MM.1S (cell line): Measurements from ENCODE around the gene PRRG1.
"Not testable (repeated sequence)": the region's sequence is repeated elsewhere in the genome, so short reads cannot be mapped to it uniquely, and the experiment has no call there.

Experiments used
- DNase-seq: peaks from one replicate; pipeline ENCODE4 v3.0.0-alpha.2; 2015
- H2AFZ ChIP-seq: fragments of 300-600 bp; sonication (generic); 2 replicates; pipeline ENCODE4 v1.6.0; 2016; ENCODE audit warnings: antibody characterized with exemption, low read length
- H3F3A ChIP-seq: fragments of 300-600 bp; sonication (generic); 2 replicates; pipeline ENCODE4 v1.6.1; 2016; ENCODE audit warnings: mild to moderate bottlenecking, antibody characterized with exemption, low read length, moderate library complexity, mixed read lengths; ENCODE audit not compliant: insufficient read depth
- H3K27ac ChIP-seq: fragments of 300-600 bp; sonication (generic); 2 replicates; pipeline ENCODE4 v1.5.1; 2016; ENCODE audit warnings: mild to moderate bottlenecking, low read length
- H3K27me3 ChIP-seq: fragments of 300-600 bp; sonication (generic); replicated peaks from 2 replicates; pipeline ENCODE4 v1.6.0; 2016; ENCODE audit warnings: low read length; ENCODE audit not compliant: insufficient read depth
- H3K36me3 ChIP-seq: fragments of 300-600 bp; sonication (generic); replicated peaks from 2 replicates; pipeline ENCODE4 v1.6.1; 2016; ENCODE audit warnings: mild to moderate bottlenecking, low read length, mixed read lengths; ENCODE audit not compliant: insufficient read depth
- H3K4me1 ChIP-seq: fragments of 300-600 bp; sonication (generic); 2 replicates; pipeline ENCODE4 v1.6.1; 2016; ENCODE audit warnings: low read length, mixed read lengths
- H3K4me2 ChIP-seq: fragments of 300-600 bp; sonication (generic); 2 replicates; pipeline ENCODE4 v1.6.0; 2016; ENCODE audit warnings: low read depth, low read length
- H3K4me3 ChIP-seq: fragments of 300-600 bp; sonication (generic); 2 replicates; pipeline ENCODE4 v1.5.1; 2016; ENCODE audit warnings: low read length, mixed read lengths
- H3K79me2 ChIP-seq: fragments of 300-600 bp; sonication (generic); 2 replicates; pipeline ENCODE4 v1.6.1; 2016; ENCODE audit warnings: mixed run types, low read length, mixed read lengths
- H3K9ac ChIP-seq: fragments of 300-600 bp; sonication (generic); 2 replicates; pipeline ENCODE4 v1.6.1; 2016; ENCODE audit warnings: low read length, mixed read lengths
- H3K9me2 ChIP-seq: fragments of 300-600 bp; sonication (generic); replicated peaks from 2 replicates; pipeline ENCODE4 v1.6.1; 2016; ENCODE audit warnings: mild to moderate bottlenecking, low read length, mixed read lengths; ENCODE audit not compliant: insufficient read depth
- H3K9me3 ChIP-seq: fragments of 300-600 bp; sonication (generic); replicated peaks from 2 replicates; pipeline ENCODE4 v1.6.1; 2016; ENCODE audit warnings: mild to moderate bottlenecking, low read length, mixed read lengths; ENCODE audit not compliant: insufficient read depth
- H4K20me1 ChIP-seq: fragments of 300-600 bp; sonication (generic); 2 replicates; pipeline ENCODE4 v1.6.1; 2016; ENCODE audit warnings: mild to moderate bottlenecking, low read length, moderate library complexity, mixed read lengths; ENCODE audit not compliant: insufficient read depth
- CTCF ChIP-seq: fragments of 300-600 bp; sonication (generic); IDR thresholded peaks from 2 replicates; pipeline ENCODE4 v1.5.1; 2016; ENCODE audit warnings: antibody characterized with exemption, low read length, mixed read lengths
- EZH2 ChIP-seq: fragments of 300-600 bp; sonication (generic); optimal IDR thresholded peaks from 2 replicates; pipeline ENCODE3; 2017; ENCODE audit warnings: low read depth, mild to moderate bottlenecking, antibody characterized with exemption, low read length, mixed read lengths
- EZH2phosphoT487 ChIP-seq: fragments of 300-600 bp; sonication (generic); IDR thresholded peaks from 2 replicates; pipeline ENCODE4 v1.6.1; 2018; ENCODE audit warnings: antibody characterized with exemption, low read length

PRRG1 gene

GRCh38 chrX:37420756-37421155 is 71.6 kb downstream of the PRRG1 start:
- no peak for DNase-seq
- H3K4me2 ChIP-seq, result no peak overlapping the region
- H2AFZ ChIP-seq, result no peak overlapping the region
- no peaks in the 10 kb centered on the region for H4K20me1 ChIP-seq
- H3K4me3 ChIP-seq, result no peak overlapping the region
- no peaks in the 10 kb centered on the region for H3K9me2 ChIP-seq
- no peak overlapping the region for H3K27ac ChIP-seq
- no peaks in the 10 kb centered on the region for H3K4me1 ChIP-seq
- no peaks in the 10 kb centered on the region for H3K9me3 ChIP-seq
- H3K36me3 ChIP-seq, result no peaks in the 10 kb centered on the region
- TF ChIP-seq EZH2phosphoT487 (no peak), CTCF (no peak), EZH2 (no peak)
- H3K9ac ChIP-seq, result no peak overlapping the region
- H3F3A ChIP-seq, result no peaks in the 10 kb centered on the region
- H3K79me2 ChIP-seq, result no peaks in the 10 kb centered on the region
- H3K27me3 ChIP-seq, result no peaks in the 10 kb centered on the region

GRCh38 chrX:37424000-37424429 is 74.9 kb downstream of the PRRG1 start:
- Histone ChIP-seq H3K4me2 (no peak overlapping the region), H3K27me3 (no peaks in the 10 kb centered on the region), H3F3A (no peaks in the 10 kb centered on the region), H3K36me3 (no peaks in the 10 kb centered on the region), H3K4me1 (no peaks in the 10 kb centered on the region), H3K79me2 (no peaks in the 10 kb centered on the region), H3K4me3 (no peak overlapping the region), H3K9ac (no peak overlapping the region), H2AFZ (no peak overlapping the region), H3K9me2 (no peaks in the 10 kb centered on the region), H4K20me1 (no peaks in the 10 kb centered on the region), H3K9me3 (no peaks in the 10 kb centered on the region), H3K27ac (no peak overlapping the region)
- TF ChIP-seq EZH2 (no peak), CTCF (no peak), EZH2phosphoT487 (no peak)
- no peak for DNase-seq

GRCh38 chrX:37425370-37425769 is 76.2 kb downstream of the PRRG1 start:
- Histone ChIP-seq H3K4me3 (no peak overlapping the region), H2AFZ (no peak overlapping the region), H3K4me1 (no peaks in the 10 kb centered on the region), H3K9me3 (no peaks in the 10 kb centered on the region), H3K27ac (no peak overlapping the region), H3K79me2 (no peaks in the 10 kb centered on the region), H3K9me2 (no peaks in the 10 kb centered on the region), H4K20me1 (no peaks in the 10 kb centered on the region), H3K9ac (no peak overlapping the region), H3K27me3 (no peaks in the 10 kb centered on the region), H3K36me3 (no peaks in the 10 kb centered on the region), H3F3A (no peaks in the 10 kb centered on the region), H3K4me2 (no peak overlapping the region)
- DNase-seq, result no peak
- TF ChIP-seq EZH2phosphoT487 (no peak), CTCF (no peak), EZH2 (no peak)

GRCh38 chrX:37428962-37429361 is 79.8 kb downstream of the PRRG1 start:
- not testable (repeated sequence) for H3K27ac ChIP-seq, H3K79me2 ChIP-seq, H4K20me1 ChIP-seq, H3K4me1 ChIP-seq, H3K4me2 ChIP-seq, H3K27me3 ChIP-seq, H3K4me3 ChIP-seq, H2AFZ ChIP-seq, H3K9ac ChIP-seq, H3K36me3 ChIP-seq, H3K9me2 ChIP-seq, H3F3A ChIP-seq, DNase-seq, H3K9me3 ChIP-seq
